NCI-H748 (cell line): ENCODE data around the gene RTN4R.

ENCODE experiments used
- DNase-seq: peaks from one replicate; lab custom pipeline; 2025; ENCODE audit not compliant: unreplicated experiment; lab: John Stamatoyannopoulos, UW

The RTN4R gene

DNA sequence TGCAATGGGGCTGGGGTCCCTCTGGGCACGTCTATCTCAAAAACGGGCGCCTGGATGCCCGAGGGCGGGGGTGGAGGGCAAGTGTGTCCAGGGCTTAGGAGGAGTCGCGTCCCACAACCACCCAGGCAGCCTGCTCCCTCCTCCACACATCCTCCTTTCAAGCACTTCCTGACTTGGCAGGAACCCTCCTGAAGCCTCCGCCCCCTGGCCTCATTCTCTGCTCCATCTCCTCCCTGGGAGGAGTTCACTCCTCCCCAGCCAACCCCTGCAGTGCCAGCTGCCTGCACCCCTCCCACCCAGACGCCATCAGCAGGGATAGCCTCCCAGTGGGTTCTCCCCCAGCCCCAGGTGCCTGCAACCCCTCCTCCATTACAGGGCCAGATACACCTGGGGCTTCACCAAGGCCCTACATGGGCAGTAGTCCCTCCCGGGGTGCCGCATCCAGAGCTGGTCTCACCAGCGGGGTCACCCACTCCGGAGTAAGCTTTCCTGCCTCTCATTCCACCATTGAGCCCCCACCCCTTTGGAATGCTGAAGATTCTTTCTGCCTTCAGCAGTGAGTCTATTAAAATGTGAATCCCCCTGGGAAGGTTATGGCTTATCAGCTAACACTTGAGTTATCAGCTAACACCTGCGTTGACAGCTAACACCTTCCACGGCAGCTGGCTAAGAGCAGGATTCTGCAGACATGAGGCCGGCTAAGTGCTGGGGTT is 24.4 kb downstream of the RTN4R start:
- no peak for DNase-seq

- DNase-seq: no peak
Measured at GRCh38 chr22:20243176-20243536, 25.0 kb downstream of the RTN4R start.

DNA sequence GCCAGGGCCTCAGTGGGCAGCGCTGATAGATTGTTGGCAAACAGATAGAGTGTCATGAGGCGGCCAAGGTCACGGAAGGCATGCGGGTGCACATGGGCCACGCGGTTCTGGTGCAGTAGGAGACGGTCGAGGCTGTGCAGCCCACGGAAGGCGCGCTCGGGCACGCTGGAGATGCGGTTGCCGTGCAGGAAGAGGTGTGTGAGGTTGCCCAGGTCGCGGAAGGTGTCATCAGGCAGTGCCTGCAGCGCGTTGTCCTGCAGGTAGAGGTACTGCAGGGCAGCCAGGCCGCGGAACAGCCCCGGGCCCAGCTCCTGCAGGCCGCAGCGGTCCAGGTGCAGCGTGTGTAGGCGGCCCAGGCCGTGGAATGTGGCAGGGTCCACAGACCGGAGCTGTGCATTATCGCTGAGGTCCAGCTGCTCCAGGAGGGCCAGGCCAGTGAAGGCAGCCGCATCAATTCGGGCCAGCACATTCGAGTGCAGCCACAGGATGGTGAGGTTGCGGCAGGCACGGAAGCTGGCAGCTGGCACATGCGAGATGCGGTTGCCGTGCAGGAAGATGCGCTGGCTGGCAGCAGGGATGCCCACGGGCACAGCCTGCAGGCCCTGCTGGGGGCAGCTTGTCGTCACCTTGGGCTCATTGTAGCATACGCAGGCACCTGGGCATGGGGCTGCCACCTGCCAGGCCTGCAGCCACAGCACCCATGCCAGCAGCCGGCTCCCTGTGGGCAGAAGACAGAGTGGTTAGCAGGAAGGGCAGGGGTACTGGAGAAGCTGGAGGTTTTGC is 25.5 kb downstream of the RTN4R start:
- no peak for DNase-seq

GRCh38 chr22:20241579-20242392 is 26.3 kb downstream of the RTN4R start:
- DNase-seq: no peak

- DNase-seq: no peak
Measured at GRCh38 chr22:20240900-20241299, 27.2 kb downstream of the RTN4R start.

GRCh38 chr22:20240447-20240764 is 27.7 kb downstream of the RTN4R start:
- no peak for DNase-seq

DNA sequence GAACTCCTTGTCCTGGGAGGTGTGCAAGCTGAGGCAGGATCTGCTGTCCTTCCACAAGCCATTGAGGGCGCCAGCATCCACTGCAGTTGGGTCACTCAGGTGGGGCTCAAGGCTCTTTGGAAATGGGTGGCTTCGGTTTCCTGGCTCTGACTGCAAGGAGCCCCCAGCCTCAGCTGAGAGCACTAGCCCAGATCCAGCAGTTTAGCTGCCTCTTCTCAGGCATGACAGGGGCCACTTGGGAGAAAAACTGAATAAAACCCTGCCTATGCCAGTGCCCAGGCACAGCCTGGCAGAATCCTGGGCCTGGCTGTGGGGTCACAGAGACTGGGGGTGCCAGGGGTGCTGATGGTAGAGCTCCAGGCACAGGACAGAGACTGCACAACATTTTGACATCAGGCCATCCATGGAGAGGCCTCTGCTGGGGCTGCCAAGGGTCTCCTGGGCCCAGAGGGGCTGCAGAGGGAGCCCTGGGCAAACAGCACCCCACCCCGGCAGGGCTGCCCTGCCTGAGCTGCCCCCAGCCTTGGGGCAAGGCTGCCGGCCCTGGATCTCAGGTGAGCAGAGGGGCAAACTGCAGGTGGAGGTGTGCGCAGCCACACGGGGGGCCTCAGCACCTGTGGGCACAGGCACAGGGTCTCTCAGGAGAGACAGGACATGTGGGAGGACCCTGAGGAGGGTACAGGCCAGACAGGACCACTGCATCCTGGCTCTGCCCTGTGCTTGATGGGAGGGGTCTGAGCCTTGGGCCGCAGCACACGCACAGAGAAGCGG is 28.3 kb downstream of the RTN4R start:
- DNase-seq: no peak

DNA sequence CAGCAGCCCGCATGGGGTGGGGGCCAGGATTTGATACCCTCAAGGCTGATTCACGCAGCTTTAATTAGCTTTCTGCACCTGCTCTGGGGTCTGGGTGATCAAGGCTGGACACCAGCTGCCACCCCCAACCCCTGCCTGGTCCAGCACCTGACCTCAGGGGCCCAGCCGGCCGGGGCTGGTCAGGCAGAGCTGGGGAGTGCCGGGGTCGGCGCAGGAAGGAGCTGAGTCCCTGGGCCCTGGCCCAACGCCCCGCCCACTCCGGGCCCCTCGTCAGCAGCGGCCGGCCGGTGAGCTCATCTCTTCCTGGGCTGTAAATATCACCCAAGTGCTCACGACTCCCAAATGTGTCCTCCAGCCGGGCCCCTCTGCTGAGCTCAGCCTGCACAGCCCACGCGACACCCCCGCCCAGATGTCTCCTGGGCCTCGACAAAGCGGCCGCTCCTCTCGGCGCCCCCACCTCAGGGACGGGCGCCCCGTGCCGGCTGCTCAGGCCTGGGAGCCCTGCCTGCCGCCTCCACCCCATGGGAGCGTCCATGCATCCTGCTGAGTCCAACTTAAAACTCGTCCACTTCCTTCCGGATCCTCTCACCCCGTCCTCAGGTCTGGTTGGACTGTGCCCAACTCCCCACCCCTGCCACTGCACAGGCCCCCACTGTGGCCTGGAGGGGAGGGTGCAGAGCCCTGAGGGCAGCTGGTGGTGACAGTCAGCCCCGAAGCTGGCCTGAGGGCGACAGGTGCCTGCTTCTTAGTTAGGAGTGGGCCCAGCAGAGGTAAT is 29.0 kb downstream of the RTN4R start:
- no peak for DNase-seq

GRCh38 chr22:20238536-20238900 is 29.6 kb downstream of the RTN4R start:
- peak; percentile 53 for DNase-seq

DNA sequence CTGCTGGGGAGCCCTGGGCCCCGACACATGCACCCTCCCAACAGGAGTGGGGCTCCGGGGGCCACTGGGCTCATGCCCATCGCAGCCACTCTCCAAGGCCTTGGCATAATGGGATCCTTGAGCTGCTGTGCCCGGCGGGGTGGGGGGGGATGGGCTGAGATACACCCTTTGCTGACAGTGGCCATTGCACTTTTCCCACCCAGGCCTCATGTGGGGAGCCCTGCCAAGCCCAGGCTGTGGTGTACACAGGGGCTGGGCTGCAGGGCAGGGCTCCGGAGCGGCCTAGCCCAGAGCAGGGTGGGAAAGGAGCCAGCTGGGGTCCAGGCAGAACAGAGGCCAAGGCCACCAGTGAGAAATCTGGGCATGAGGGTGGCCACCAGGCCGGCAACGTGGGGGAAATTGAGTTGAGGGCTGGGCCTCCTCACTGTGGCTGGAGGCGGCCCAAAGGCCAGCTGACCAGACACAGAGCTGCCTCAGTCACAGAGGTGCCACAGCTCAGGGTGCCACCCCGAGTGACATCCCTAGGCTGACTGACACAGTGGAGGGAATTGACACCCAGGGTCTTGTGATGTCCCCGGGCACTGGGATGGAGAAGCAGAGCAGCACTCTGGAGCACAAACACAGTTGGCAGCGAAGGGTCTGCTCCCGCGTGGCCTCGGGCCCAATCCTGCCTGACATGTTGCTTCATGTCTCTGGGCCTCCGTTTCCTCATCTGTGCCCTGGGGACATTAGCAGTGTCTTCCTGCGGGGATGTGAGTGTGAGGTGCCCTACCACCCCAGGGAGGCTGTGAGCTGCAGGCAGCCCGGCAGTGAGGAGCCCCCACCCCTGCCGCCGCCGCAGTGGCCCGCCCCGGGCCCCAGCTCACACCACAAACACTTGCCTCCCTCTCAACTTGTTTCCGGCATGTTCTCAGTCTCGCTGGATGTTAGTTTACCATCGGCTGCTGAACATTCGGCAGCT is 30.4 kb downstream of the RTN4R start:
- DNase-seq: no peak

DNA sequence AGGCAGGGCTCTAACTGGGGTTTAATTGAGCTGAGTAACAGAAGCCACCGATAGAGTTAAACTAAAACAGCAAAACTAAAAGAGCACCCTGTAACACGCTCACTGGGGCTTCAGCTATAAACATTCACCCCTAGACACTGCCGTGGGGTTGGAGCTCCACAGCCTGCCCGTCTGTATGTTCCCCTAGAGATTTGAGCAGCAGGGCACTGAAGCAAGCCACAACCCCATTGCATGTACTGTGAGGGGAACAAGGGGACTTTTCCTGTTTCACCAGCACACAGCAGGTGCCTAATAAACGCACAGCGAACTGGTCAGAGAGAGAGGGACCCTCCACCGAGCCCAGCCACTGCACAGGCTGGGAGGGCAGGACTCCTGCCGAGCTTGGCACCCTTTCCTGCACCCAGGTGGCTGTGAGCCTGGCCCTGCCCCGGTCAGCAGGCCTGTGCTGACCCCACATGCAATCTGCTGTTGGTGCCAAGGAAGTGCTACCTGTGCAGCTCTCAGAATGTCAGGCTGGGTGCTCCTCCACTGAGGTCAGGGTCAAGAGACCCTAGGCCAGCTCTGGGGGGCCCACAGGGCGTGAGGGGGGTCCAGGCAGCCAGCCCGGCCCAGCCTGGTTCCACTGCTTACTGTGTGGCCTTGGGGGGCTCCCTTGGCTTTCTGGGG is 31.9 kb downstream of the RTN4R start:
- DNase-seq: no peak

DNA sequence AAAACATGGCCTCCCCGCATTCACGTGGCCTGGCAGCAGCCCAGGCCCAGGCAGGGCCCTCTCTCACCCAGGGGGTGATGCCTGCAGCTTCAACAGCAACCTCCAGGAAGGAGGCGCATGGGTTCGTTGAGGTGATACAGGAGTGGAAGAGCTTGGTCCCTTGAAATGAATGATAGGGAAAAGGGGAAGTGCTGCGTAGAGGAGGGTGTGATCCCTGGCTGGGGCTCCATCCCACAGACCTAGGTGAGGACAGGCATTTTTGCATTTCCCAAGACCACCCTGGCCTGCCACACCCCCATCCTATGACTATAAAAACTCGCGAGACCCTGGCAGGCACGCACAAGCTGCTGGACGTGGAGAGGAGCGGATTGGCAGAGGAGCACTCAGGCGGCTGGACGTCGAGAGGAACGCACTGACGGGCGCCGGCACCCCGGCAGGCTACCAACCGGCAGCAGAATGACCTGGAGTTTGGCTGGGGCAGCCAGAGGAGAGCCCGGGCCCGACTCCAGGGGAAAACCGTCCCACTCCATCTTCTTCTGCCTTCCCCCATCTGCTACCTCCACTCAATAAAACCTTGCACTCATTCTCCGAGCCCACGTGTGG is 32.6 kb downstream of the RTN4R start:
- DNase-seq: no peak

- no peak for DNase-seq
Measured at GRCh38 chr22:20234760-20235388, 33.2 kb downstream of the RTN4R start.

- no peak for DNase-seq
Measured at GRCh38 chr22:20234314-20234682, 33.8 kb downstream of the RTN4R start.

- no peak for DNase-seq
Measured at GRCh38 chr22:20233351-20234313, 34.5 kb downstream of the RTN4R start.

GRCh38 chr22:20232781-20233180 is 35.3 kb downstream of the RTN4R start:
- DNase-seq: no peak

- no peak for DNase-seq
Measured at GRCh38 chr22:20232237-20232598, 35.9 kb downstream of the RTN4R start.
